ENCODE data around the gene HDAC4. TPM values are rescaled to one million over a fixed set of nuclear protein-coding genes. Genes with fewer than 3 reads are reported as not detected.

The HDAC4 gene
- polyA plus RNA-seq, 2 of the 4 experiments (the other 2 are of a cell fraction) = 8.6 to 10.4 TPM

GRCh38 chr2:239073270-239073669 lies 327.6 kb downstream of the HDAC4 start (continued):
- TF ChIP-seq CTCF (IDR thresholded peaks at IDR 0.05) = no peak
- TF ChIP-seq, protein P1, sequence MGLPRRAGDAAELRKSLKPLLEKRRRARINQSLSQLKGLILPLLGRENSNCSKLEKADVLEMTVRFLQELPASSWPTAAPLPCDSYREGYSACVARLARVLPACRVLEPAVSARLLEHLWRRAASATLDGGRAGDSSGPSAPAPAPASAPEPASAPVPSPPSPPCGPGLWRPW (IDR thresholded peaks at IDR 0.05) = no peak
- no peak for TF ChIP-seq PHF8 (IDR thresholded peaks at IDR 0.05; ENCODE audit: borderline replicate concordance, low read depth)
- no peak for TF ChIP-seq KDM5A (IDR thresholded peaks at IDR 0.05)
- no peak for TF ChIP-seq ZNF302 (CRISPR knock-in tag; IDR thresholded peaks at IDR 0.05)
- TF ChIP-seq CHD4 (IDR thresholded peaks at IDR 0.05; ENCODE audit: borderline replicate concordance) = no peak

DNA sequence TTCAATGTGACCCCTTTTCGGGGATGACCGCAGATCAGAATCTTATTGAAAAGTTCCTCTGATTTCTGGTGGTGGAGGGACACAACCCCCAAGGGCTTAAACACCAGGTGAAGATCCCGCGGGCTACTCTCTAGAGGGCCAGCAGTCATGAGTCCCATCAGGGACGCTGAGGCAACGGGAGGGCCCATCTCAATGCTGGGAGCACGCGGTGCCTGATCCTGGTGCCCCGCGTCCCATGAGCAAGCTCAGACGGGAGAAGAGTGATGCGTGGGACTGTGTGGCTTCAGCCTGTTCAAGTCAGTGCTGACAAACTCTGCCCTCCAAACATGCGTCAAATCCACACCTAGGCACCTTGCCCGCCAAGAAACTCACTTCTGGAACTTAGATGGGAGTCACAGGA lies 328.0 kb downstream of the HDAC4 start:
- ATAC-seq (no peak), FAIRE-seq (no peak), DNase-seq (ENCODE audit: low read depth in 1 of 2, low spot score in 1 of 2) (no peak)
- TF ChIP-seq EHMT2 (IDR thresholded peaks at IDR 0.05; ENCODE audit: low read depth) (no peak), POLR2A (IDR thresholded peaks at IDR 0.05; ENCODE audit: low read length) (no peak)
- Histone ChIP-seq H3K27ac (no peak overlapping the region), H3K4me1 (peaks cover 9% of the 10 kb centered on the region), H3K4me2 (no peak overlapping the region), H3K9me3 (no peaks in the 10 kb centered on the region), H3K4me3 (no peak overlapping the region)
- POLR2A ChIA-PET = no interaction called here
- 99% methylated on average over 14 of the region's 14 CpGs for WGBS (ENCODE audit: missing lambda C conversion rate)
- CTCF ChIA-PET = no interaction called here

- no peak for FAIRE-seq
- ChIA-PET CTCF (interaction anchor here (0.6 to 1.6 kb wide), 5 partner anchors 35 to 1013 kb away, joined by 3 to 4 read pairs (median 3); no protein-coding TSS in a partner anchor), POLR2A (no interaction called here)
- 86% methylated on average over 9 of the region's 9 CpGs for WGBS (ENCODE audit: missing lambda C conversion rate)
- Histone ChIP-seq H3K9me3 (no peaks in the 10 kb centered on the region), H3K4me2 (no peak overlapping the region), H3K4me1 (peaks cover 9% of the 10 kb centered on the region), H3K4me3 (no peak overlapping the region), H3K27ac (no peak overlapping the region)
- TF ChIP-seq FOSL2 (IDR thresholded peaks at IDR 0.05) (no peak), FOSL2 (CRISPR knock-in tag; IDR thresholded peaks at IDR 0.05) (no peak), HOXB5 (CRISPR knock-in tag; IDR thresholded peaks at IDR 0.05) (no peak), PBX3 (IDR thresholded peaks at IDR 0.05) (no peak), NR3C1 (IDR thresholded peaks at IDR 0.05) (no peak), FOSB (CRISPR knock-in tag; IDR thresholded peaks at IDR 0.05) (no peak), RCOR1 (IDR thresholded peaks at IDR 0.05; ENCODE audit: low read depth, low read length) (no peak), TFCP2L1 (CRISPR knock-in tag; IDR thresholded peaks at IDR 0.05) (no peak), RFX5 (IDR thresholded peaks at IDR 0.05) (no peak), BHLHE40 (IDR thresholded peaks at IDR 0.05; ENCODE audit: low read depth, low read length) (no peak), NFE2L2 (conservative IDR thresholded peaks at IDR 0.05; ENCODE audit: low read length) (no peak), JUNB (IDR thresholded peaks at IDR 0.05) (no peak), CEBPB (IDR thresholded peaks at IDR 0.05) (no peak)
- TF ChIP-seq, protein P2, sequence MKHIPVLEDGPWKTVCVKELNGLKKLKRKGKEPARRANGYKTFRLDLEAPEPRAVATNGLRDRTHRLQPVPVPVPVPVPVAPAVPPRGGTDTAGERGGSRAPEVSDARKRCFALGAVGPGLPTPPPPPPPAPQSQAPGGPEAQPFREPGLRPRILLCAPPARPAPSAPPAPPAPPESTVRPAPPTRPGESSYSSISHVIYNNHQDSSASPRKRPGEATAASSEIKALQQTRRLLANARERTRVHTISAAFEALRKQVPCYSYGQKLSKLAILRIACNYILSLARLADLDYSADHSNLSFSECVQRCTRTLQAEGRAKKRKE (CRISPR knock-in tag; IDR thresholded peaks at IDR 0.05; ENCODE audit: low read depth) = no peak
- TF ChIP-seq, protein P3, sequence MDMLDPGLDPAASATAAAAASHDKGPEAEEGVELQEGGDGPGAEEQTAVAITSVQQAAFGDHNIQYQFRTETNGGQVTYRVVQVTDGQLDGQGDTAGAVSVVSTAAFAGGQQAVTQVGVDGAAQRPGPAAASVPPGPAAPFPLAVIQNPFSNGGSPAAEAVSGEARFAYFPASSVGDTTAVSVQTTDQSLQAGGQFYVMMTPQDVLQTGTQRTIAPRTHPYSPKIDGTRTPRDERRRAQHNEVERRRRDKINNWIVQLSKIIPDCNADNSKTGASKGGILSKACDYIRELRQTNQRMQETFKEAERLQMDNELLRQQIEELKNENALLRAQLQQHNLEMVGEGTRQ (IDR thresholded peaks at IDR 0.05) = no peak
- DNase-seq (ENCODE audit: low read depth in 1 of 2, low spot score in 1 of 2) = no peak
- ATAC-seq = no peak
Measured at GRCh38 chr2:239070466-239070865, 330.4 kb downstream of the HDAC4 start.

Measured in A549 (cell line).